Skin epidermis (tissue), 12 donors: ENCODE measurements around the gene NPEPL1.

Source experiments
- H3K27ac ChIP-seq, 21 experiments: fragments of 200-600 bp; sonication (generic) in 11 of 21; one replicate each; pipeline ENCODE4 v1.5.0; 2020; ENCODE audit warnings: mild to moderate bottlenecking in 3 of 21, inconsistent platforms in 2 of 21, moderate library complexity in 2 of 21
- H3K4me3 ChIP-seq, 7 experiments: fragments of 200-600 bp; sonication (generic) in 2 of 7; one replicate each; pipeline ENCODE4 v1.5.0; 2020; ENCODE audit warnings: inconsistent platforms in 2 of 7, mild to moderate bottlenecking in 2 of 7, moderate library complexity in 1 of 7

The NPEPL1 gene

GRCh38 chr20:58697201-58697866 is 4.7 kb downstream of the NPEPL1 start:
- Histone ChIP-seq H3K27ac (no peak overlapping the region), H3K4me3 (no peak overlapping the region)

- Histone ChIP-seq H3K27ac (peak overlapping the region in 1 of 21 experiments; percentile 72), H3K4me3 (no peak overlapping the region)
These were observed 5.5 kb downstream of the NPEPL1 start for GRCh38 chr20:58697867-58698703.

- Histone ChIP-seq H3K4me3 (no peak overlapping the region), H3K27ac (peak overlapping the region in 1 of 21 experiments; percentile 72)
These were observed 6.4 kb downstream of the NPEPL1 start for GRCh38 chr20:58698741-58699622.

- peak overlapping the region in 1 of 21 experiments; percentile 16 for H3K27ac ChIP-seq
These were observed 7.1 kb downstream of the NPEPL1 start for GRCh38 chr20:58699623-58700107.

GRCh38 chr20:58700121-58700821 is 7.7 kb downstream of the NPEPL1 start:
- Histone ChIP-seq H3K27ac (peak overlapping the region in 1 of 21 experiments; percentile 16), H3K4me3 (no peak overlapping the region)

More at GRCh38 chr20:58699623-58700107, 7.1 kb downstream of the NPEPL1 start:
- no peak overlapping the region for H3K4me3 ChIP-seq

- Histone ChIP-seq H3K27ac (no peak overlapping the region), H3K4me3 (no peak overlapping the region)
These were observed 8.2 kb downstream of the NPEPL1 start for GRCh38 chr20:58700823-58701222.

GRCh38 chr20:58701431-58702160 is 9.0 kb downstream of the NPEPL1 start:
- Histone ChIP-seq H3K27ac (no peak overlapping the region), H3K4me3 (no peak overlapping the region)

GRCh38 chr20:58702161-58702510 is 9.5 kb downstream of the NPEPL1 start:
- Histone ChIP-seq H3K27ac (no peak overlapping the region), H3K4me3 (no peak overlapping the region)

- no peak overlapping the region for H3K4me3 ChIP-seq
- no peak overlapping the region for H3K27ac ChIP-seq
These were observed 10.5 kb downstream of the NPEPL1 start for GRCh38 chr20:58702859-58703648.

GRCh38 chr20:58703765-58704371 is 11.3 kb downstream of the NPEPL1 start:
- Histone ChIP-seq H3K27ac (no peak overlapping the region), H3K4me3 (no peak overlapping the region)

GRCh38 chr20:58705208-58705926 is 12.8 kb downstream of the NPEPL1 start:
- H3K27ac ChIP-seq: no peak overlapping the region
- no peak overlapping the region for H3K4me3 ChIP-seq

- Histone ChIP-seq H3K4me3 (no peak overlapping the region), H3K27ac (no peak overlapping the region)
These were observed 13.7 kb downstream of the NPEPL1 start for GRCh38 chr20:58706150-58706892.

- H3K4me3 ChIP-seq: no peak overlapping the region
- H3K27ac ChIP-seq: no peak overlapping the region
These were observed 14.5 kb downstream of the NPEPL1 start for GRCh38 chr20:58706975-58707681.

- Histone ChIP-seq H3K4me3 (no peak overlapping the region), H3K27ac (no peak overlapping the region)
These were observed 15.2 kb downstream of the NPEPL1 start for GRCh38 chr20:58707770-58708169.

- Histone ChIP-seq H3K27ac (no peak overlapping the region), H3K4me3 (no peak overlapping the region)
These were observed 15.8 kb downstream of the NPEPL1 start for GRCh38 chr20:58708246-58708931.
